OCI-LY3 (cell line): ENCODE results near the gene PLCE1.

Source experiments
- CTCF ChIP-seq: fragments of 200-600, 300-600 bp; sonication (generic); IDR thresholded peaks from 2 replicates; pipeline ENCODE4 v1.5.1; 2014; ENCODE audit warnings: antibody characterized with exemption, low read length, low read depth
- EZH2phosphoT487 ChIP-seq: fragments of 200-600 bp; shearing (Covaris generic); IDR thresholded peaks from 2 replicates; pipeline ENCODE4 v1.6.1; 2018; ENCODE audit warnings: antibody characterized with exemption, mixed run types, low read depth

- no peak for TF ChIP-seq CTCF
- no peak for TF ChIP-seq EZH2phosphoT487
These were observed 33.5 kb downstream of the PLCE1 start for GRCh38 chr10:94027197-94027596.
